Measurements from ENCODE around the gene BRME1. TPM values are rescaled to one million over a fixed set of nuclear protein-coding genes. Genes with fewer than 3 reads are reported as not detected.

BRME1 gene
- total and polyA plus RNA-seq, 2 of the 13 experiments (the other 11 are each of a cell fraction or from before 2014, with no cell fraction given): 0.74 to 1.5 TPM

DNA sequence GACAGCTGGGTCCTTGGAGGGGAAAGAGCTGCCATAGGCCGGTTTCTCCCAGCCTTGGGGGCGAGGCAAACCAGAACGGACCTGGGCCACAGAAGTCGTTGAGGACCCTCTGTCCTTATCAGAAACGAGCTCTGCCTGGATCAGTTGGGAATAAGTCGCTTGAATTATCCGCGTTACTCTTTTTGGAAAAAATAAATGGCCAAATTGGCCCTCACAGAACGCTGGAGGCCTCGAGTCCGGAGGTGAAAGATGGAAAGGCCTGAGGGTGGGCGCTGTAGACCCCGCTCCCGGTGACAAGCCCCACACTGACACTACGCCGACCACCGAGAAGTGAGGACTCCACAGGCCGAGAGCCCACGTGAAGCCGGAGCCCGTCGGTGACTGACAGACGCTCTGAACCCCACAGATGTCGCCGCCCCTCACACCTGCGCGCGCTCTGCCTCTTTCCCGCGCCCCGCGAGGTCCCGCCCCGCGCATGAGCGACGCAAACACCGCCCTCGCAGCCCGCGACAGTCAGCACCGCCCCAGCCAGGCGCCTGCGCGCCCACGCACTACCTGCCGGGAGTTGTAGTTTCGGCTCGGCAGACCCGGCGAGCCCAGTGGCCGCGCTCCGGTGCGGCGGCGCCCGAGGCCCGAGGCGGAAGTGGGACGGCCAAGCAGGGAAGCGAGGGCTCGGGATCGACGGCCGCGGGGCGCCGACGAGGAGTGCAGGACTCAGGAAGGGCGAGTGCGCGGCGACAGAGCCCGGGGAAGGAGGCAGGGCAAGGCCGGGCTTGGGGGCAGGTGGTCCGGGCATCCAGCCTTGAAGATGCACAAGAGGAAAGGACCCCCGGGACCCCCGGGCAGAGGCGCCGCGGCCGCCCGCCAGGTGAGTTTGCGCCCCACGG is at the start of gene BRME1, which contains the start of gene CC2D1A (continued):
- 0 out of 2 replicates have a peak, but pooled peaks have one; percentile 12 for TF ChIP-seq PAXIP1 (CRISPR knock-in tag; conservative IDR thresholded peaks at IDR 0.05)
- no peak; the same call in 1 of the 2 replicates for TF ChIP-seq SMYD3 (CRISPR knock-in tag; IDR thresholded peaks at IDR 0.05)
- TF ChIP-seq ZBTB49 (CRISPR knock-in tag; IDR thresholded peaks at IDR 0.05; ENCODE audit: borderline replicate concordance): no peak
- no peak for TF ChIP-seq TCF12 (IDR thresholded peaks at IDR 0.05)
- 0 out of 2 replicates have a peak, but pooled peaks have one; percentile 69 for TF ChIP-seq TCF12 (CRISPR knock-in tag; IDR thresholded peaks at IDR 0.05)
- TF ChIP-seq CHD4 (IDR thresholded peaks at IDR 0.05; ENCODE audit: borderline replicate concordance, low read length): no peak
- peak; percentile 32 for TF ChIP-seq PRPF4 (IDR thresholded peaks at IDR 0.05; ENCODE audit: low read depth, low read length, poor library complexity, severe bottlenecking)
- TF ChIP-seq MAZ (IDR thresholded peaks at IDR 0.05; ENCODE audit: borderline replicate concordance, low read depth, low read length): no peak
- TF ChIP-seq MAZ (CRISPR knock-in tag; IDR thresholded peaks at IDR 0.05; ENCODE audit: low read depth): peak; percentile 96
- TF ChIP-seq SKI (IDR thresholded peaks at IDR 0.05; ENCODE audit: partially characterized antibody): no peak
- peak; percentile 90; the same call in 1 of the 2 replicates for TF ChIP-seq MYPOP (CRISPR knock-in tag; IDR thresholded peaks at IDR 0.05)
- 0 out of 2 replicates have a peak, but pooled peaks have one; percentile 22 for TF ChIP-seq JUN (CRISPR knock-in tag; IDR thresholded peaks at IDR 0.05)
- peak; percentile 43; the same call in 1 of the 2 replicates for TF ChIP-seq NFYC (CRISPR knock-in tag; IDR thresholded peaks at IDR 0.05)
- no peak for TF ChIP-seq ZNF121 (CRISPR knock-in tag; IDR thresholded peaks at IDR 0.05)
- TF ChIP-seq SRY (CRISPR knock-in tag; IDR thresholded peaks at IDR 0.05): peak; percentile 88
- TF ChIP-seq, protein P1, sequence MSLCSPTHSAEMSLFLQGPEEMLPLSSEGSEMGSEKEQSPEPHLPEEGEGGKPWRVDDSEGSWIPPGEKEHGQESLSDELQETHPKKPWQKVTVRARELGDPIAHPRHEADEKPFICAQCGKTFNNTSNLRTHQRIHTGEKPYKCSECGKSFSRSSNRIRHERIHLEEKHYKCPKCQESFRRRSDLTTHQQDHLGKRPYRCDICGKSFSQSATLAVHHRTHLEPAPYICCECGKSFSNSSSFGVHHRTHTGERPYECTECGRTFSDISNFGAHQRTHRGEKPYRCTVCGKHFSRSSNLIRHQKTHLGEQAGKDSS (CRISPR knock-in tag; IDR thresholded peaks at IDR 0.05; ENCODE audit: borderline replicate concordance, low read depth): no peak
